ENCODE results near the gene DPEP2.
"Not testable (repeated sequence)": the region's sequence is repeated elsewhere in the genome, so short reads cannot be mapped to it uniquely, and the experiment has no call there.

DPEP2 gene

DNA sequence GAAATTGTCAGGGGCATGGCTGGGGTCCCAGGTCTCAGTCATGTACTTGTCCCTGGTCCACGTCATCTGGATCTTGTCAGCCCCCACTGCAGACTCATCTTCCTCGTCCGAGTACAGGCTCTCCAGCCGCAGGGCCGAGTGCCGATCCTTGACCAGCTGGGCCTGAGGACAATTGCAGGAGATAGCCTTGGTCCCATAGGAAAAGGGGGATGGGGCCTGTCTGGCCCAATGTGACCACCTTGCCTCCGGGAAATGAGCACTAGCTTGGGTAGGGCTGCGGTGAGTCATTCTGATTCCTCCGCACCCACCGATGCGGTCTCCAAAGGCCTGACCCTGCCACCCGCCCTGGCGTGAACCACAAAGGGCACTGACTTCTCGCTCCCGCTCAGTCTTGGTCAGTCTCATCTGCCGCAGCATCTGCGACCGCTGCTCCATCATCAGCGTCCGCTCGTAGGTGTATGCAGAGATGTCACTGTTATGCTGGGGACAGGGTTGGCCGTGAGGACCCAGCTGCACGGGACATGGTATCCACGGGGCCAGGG lies 53.8 kb downstream of the DPEP2 start:
- TF ChIP-seq POLR2A (IDR thresholded peaks at IDR 0.05; ENCODE audit: low read depth, low read length) = no peak
- FAIRE-seq = no peak
- DNase-seq (ENCODE audit: insufficient read length, low spot score) = no peak

DNA sequence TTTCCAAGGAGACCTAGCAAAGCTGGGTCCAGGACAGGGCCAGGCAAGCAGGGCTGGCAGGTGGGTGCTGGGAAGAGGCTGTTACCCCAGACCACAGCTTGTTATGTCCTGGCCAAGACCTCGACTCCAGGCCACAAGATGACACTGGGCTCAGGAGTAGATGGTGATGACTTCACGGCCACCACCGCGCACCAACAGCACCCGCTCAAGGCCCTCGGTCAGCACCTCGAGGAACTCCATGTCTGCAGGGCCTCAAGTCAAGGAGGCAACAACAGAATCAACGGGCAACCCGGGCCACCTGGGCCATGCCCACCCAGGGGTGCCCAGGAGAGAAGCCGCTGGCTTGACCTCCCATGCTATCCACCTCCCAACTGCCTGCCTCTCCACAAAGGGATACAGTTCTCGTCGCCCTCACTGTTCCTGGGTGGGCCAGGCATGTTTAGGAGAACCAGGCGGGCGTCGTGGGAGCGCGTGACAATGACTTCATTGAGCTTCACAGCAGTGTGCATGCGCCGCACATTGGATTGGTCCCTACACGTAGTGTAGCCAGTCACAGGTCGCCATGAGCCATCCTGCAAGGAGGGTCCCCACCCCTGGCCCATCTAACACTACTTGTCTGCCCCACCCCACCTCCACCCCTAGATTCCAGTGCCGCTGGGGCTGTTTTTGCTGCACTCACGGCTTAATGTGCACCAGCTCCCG lies 54.4 kb downstream of the DPEP2 start:
- TF ChIP-seq POLR2A (IDR thresholded peaks at IDR 0.05; ENCODE audit: low read depth, low read length) = no peak
- no peak for DNase-seq (ENCODE audit: insufficient read length, low spot score)
- FAIRE-seq = no peak

DNA sequence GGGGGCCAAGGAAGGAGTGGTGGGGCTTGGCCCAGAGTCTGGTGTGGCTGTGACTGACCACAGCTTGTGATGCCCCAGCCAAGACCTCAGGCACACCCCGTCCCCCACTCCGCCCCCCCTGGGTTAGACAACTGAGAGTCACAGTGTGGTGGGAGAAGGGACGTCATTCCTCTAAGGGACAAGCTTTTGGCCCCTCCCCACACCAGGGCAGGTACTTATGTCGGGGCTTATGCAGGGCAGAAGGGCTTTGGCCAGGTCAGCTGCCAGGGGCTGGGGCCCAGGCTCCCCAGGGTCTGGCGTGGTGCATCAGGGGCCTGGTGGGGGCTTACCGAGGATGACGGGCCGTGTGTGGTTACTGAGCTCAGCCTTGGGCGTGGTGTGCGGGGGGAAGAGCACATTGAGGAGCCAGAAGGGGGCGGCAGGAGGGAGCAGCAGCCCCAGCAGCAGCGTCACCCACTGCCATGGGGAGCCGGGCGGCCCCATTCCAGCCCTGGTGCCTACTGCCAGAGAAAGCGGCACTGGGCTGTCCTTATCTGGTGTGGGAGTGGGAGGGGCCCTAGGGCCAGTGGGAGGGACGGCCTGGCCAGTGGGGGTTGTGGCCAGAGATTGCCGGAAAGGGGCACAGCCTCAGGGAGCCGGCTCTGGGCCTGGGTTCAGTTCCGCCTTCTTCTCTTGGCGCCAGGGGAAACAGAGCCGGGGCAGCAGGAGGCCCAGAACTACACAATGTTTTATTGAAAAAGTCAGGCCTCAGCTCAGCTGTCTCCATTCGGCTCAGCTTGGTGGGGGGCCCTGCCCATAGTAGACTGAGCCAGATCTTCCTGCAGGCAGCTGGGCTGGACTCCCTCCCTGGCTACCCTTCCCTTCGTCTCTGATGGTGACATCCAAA lies 55.4 kb downstream of the DPEP2 start, which contains the start of gene LCAT:
TSS of gene LCAT (minus strand) at position 502 of the 886 bp plus-strand sequence. CDS start at position 483, 19 bp downstream.
- FAIRE-seq (no peak), DNase-seq (ENCODE audit: insufficient read length, low spot score) (no peak)
- TF ChIP-seq POLR2A (IDR thresholded peaks at IDR 0.05; ENCODE audit: low read depth, low read length) = no peak

DNA sequence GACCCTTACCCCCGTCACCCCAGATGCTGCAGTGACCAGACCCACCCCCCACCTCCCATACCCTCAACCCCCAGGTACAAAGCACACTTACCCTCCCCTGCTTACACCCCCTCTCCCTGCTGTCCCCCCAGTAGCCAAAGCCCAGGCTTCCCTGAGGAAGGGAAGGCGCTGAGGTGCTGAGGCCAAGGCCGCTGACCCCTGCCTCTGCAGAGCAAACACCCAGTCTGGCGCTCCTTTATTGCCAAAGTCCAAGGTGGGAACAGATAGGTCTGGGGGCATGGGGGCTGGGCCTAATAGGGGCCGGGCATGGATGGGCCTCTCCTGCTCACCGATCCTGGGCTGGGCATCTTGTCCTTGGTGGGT lies 56.0 kb downstream of the DPEP2 start:
- DNase-seq (ENCODE audit: insufficient read length, low spot score) = no peak
- FAIRE-seq = no peak
- TF ChIP-seq POLR2A (IDR thresholded peaks at IDR 0.05; ENCODE audit: low read depth, low read length) = no peak

DNA sequence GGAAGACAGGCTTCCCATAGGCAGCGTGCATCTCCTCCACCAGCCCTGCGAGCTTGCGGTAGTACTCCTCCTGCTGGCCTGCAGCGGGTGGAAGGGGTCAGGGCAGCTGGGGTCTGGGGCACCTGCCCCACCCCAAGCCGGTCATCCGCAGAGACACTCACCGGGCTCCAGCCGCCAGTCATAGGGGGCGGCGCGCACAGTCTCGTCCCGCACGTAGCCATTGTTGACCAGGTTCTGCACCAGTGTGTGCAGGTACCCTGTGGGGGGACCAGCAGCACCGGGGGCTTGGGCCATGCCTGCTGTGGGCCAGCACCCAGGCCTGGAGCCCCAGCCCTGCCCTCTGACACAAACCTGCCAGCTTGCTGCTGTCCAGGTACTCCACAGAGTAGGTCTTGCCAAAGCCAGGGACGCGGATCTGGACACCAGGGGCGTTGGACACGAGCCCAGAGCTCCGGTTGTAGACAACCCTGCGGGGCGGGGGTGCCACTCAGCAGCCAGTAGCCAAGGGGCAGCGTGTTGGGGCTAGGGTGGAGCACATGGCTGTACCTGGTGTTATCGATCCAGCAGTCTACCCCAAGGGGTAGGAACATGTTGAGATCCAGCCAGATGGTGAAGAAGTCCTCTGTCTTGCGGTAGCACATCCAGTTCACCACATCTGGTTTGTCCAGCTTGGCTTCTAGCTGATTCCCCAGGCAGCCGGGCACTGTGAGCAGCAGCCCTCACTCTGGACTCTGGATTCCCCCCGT lies 56.6 kb downstream of the DPEP2 start:
- TF ChIP-seq POLR2A (IDR thresholded peaks at IDR 0.05; ENCODE audit: low read depth, low read length) = no peak
- no peak for DNase-seq (ENCODE audit: insufficient read length, low spot score)

DNA sequence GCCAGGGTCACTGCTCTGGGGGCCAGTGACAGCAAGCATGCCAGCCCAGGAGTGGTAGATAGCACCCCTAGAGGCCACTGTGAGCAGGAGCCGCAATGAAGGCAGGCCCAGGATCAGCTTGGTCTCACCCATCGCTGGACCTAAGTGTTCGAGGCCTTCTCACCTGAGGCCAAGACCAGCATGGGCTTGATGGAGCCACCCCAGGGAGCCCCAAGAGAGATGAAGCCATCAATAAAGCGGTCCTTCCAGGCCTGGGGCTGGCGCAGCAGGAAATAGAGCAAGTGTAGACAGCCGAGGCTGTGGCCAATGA lies 57.1 kb downstream of the DPEP2 start:
- FAIRE-seq (no peak), DNase-seq (ENCODE audit: insufficient read length, low spot score) (peak; percentile 33)
- TF ChIP-seq POLR2A (IDR thresholded peaks at IDR 0.05; ENCODE audit: low read depth, low read length) = no peak

More for the DNA sequence above, 56.6 kb downstream of the DPEP2 start:
- no peak for FAIRE-seq

DNA sequence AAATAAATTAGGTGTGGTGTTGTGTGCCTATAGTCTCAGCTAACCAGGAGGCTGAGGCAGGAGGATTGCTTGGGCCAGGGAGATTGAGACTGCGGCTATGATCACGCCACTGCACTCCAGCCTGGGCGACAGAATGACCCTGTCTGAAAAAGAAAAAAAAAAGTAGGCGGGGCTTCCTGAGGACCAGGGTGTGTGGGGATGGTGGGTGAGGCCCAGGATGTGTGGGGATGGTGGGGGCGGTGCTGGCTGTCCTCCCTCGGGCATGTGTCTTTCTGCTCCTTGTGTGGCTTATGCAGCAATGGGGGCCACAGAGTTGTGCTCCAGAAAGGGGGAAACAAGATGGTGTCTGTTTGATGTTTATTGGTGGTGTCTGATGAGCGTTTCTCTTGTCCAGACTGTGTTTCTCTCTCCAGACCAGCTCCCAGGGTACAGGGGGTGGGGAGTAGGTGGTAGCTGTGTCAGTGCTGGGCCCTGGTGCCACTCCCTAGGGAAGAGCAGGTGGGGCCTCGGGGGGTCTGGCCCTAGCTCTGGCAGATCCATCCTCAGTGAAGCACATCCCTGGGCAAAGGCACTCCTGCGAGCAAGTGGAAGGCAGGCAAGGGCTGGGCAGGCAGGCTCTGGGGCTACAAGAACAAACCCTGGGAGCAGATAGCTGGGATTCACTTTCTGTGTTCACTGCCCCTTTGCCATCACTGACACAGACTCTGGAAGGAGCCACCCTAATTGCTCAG lies 57.6 kb downstream of the DPEP2 start:
- no peak for DNase-seq (ENCODE audit: insufficient read length, low spot score)
- no peak for TF ChIP-seq POLR2A (IDR thresholded peaks at IDR 0.05; ENCODE audit: low read depth, low read length)
- FAIRE-seq = no peak

DNA sequence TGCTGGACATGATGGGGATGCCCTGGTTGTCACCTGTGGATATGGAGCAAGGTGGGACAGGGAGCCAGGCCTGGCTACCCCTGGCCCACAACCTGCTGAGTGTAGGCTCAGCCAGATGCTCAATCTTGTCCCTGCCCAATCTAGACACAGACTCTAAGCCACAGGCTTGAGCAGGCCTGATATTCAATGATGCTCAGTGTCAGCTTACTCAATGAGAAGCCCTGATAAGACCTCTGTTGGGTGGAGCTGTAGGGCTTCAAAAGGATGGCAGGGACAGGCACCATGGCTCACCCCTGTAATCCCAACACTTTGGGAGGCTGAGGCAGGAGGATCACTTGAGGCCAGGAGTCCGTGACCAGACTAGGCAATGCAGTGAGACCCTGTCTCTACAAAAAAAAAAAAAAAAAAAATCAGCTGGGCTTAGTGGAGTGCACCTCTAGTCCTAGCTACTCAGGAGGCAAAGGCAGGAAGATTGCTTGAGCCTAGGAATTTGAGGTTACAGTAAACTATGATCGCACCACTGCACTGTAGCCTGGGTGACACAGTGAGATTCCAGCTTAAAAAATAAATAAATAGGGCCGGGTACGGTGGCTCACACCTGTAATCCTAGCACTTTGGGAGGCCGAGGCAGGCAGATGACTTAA lies 58.7 kb downstream of the DPEP2 start:
- no peak for DNase-seq (ENCODE audit: insufficient read length, low spot score)
- TF ChIP-seq POLR2A (IDR thresholded peaks at IDR 0.05; ENCODE audit: low read depth, low read length) = no peak
- no peak for FAIRE-seq

DNA sequence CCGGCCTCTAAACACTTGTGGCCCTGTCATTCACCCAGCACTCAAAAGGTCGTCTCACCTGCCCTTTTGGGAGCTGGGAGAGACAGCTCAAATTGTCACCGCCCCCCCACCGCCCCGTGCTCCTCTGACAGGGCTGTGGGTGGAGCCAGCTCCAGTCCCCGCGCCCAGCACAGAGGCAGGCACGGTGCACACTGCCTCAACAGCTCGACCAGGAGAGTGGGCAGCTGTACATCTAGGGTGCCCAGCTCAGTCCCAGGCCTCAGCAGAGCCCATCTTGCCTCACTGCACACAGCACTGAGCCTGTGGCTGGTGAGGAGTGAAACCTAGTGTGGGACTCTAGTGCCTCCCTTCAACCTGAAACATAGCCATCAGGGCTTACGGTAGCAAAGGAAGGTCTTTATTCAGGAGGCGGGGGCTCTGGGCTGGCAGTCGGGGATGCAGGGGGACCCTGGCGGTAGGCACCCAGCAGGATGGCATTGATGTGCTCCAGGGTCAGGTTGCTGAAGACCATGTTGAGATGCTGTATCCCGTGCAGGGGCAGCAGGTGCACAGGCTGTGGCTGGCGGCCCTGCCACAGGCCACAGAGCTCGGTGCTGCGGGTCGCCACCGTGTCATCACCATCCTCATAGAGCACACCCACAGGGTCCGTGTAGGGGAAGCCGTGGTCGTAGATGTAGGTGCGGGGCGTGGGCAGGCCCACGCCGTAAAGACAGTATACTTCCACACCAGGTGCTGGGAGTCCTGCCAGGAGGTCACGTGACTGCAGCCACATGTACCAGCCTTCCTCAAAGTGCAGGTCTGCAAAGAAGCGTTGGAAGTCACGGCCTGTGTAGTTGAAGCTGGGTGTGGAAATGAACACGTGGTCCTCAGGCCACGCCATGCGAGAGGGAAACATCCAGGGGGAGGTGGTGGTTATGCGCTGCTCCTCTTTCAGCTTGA lies 59.5 kb downstream of the DPEP2 start:
- TF ChIP-seq POLR2A (IDR thresholded peaks at IDR 0.05; ENCODE audit: low read depth, low read length) = no peak
- no peak for FAIRE-seq
- DNase-seq (ENCODE audit: insufficient read length, low spot score) = no peak

DNA sequence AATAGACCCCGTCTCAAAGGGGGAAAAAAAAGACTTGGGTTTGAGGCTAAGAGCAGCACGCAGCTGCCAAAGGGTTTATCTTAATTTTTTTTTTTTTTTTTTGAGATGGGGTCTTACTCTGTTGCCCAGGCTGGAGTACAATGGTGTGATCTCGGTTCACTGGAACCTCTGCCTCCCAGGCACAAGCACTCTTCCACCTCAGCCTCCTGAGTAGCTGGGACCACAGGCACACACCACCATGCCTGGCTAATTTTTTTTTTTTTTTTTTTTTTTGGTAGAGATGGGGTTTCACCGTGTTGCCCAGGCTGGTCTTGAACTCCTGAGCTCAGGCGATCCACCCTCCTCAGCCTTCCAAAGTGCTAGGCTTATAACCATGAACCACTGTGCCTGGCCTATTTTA lies 61.6 kb downstream of the DPEP2 start:
- not testable (repeated sequence) for FAIRE-seq; DNase-seq (ENCODE audit: insufficient read length, low spot score)

All from H54 (cell line).